Activated naive CD4-positive, alpha-beta T cell treated with anti-CD3 and anti-CD28 coated beads for 36 hours (primary cell): Measurements from ENCODE around the gene DSE. TPM values are rescaled to one million over a fixed set of nuclear protein-coding genes. Genes with fewer than 3 reads are reported as not detected.
A peak's percentile ranks its signal among the peaks of the same experiment; 100 is the strongest.

Source experiments
- CTCF ChIA-PET: fragments of 350-600 bp; sonication (Branson Sonifier 250); formaldehyde crosslinking; loops from one replicate; lab custom pipeline; 2021; ENCODE audit warnings: antibody characterized with exemption; lab: Charles Lee
- DNase-seq: peaks from one replicate; pipeline ENCODE4 v3.0.0-alpha.2; 2020
- H3K27ac Mint-ChIP-seq: one replicate; pipeline ENCODE4 v1.8.0; 2021; ENCODE audit warnings: mild to moderate bottlenecking, mixed read lengths
- H3K27me3 Mint-ChIP-seq: one replicate; pipeline ENCODE4 v1.8.0; 2021; ENCODE audit warnings: low read depth, mixed read lengths
- H3K36me3 Mint-ChIP-seq: one replicate; pipeline ENCODE4 v1.8.0; 2021; ENCODE audit warnings: low read depth, mixed read lengths
- H3K4me1 Mint-ChIP-seq: one replicate; pipeline ENCODE4 v1.8.0; 2021; ENCODE audit warnings: low read depth, mixed read lengths
- H3K4me3 Mint-ChIP-seq: one replicate; pipeline ENCODE4 v1.8.0; 2021; ENCODE audit warnings: mild to moderate bottlenecking, moderate library complexity, mixed read lengths
- H3K9me3 Mint-ChIP-seq: one replicate; pipeline ENCODE4 v1.8.0; 2021; ENCODE audit warnings: mixed read lengths
- intact Hi-C: fragments of 100-400 bp; cut with micrococcal nuclease; formaldehyde crosslinking; loops from one replicate; pipeline ENCODE4 v1.15.1; 2023
- total RNA-seq, 2 experiments: library from RNA; stranded (reverse); gene quantifications; one replicate each; pipeline ENCODE4 v1.2.3, GENCODE V29; 2021

DSE gene
- total RNA-seq, 2 experiments from 2014 or later: 2.1 to 3.2 TPM

DNA sequence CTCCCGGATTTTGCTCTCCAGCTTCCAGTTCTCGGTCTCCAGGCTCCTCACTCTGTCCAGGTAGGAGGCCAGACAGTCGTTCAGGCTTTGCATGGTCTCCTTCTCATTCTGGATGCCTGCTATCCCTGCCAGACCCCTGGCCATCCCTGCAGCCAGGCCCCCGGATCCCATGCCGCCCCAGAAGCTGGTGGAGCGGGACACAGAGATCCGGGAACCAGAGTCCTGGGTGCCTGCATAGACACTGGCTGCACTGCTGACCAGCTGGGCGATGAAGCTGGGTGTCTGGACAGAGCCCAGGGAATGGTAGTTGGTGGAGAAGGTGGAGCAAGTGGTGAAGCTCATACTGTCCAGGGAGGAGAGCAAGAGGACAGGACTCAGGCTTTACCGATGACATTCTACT, 87.5 kb downstream of the DSE start:
- Mint-ChIP-seq H3K27ac (no peak overlapping the region), H3K27me3 (peaks cover 18% of the 10 kb centered on the region), H3K4me1 (peaks cover 11% of the 10 kb centered on the region), H3K9me3 (no peaks in the 10 kb centered on the region), H3K36me3 (no peaks in the 10 kb centered on the region), H3K4me3 (no peak overlapping the region)
- CTCF ChIA-PET: no interaction called here
- intact Hi-C loops: no loop called here
- DNase-seq: no peak

GRCh38 chr6:116459927-116460326, 89.2 kb downstream of the DSE start:
- peaks cover 18% of the 10 kb centered on the region for H3K4me1 Mint-ChIP-seq

DNA sequence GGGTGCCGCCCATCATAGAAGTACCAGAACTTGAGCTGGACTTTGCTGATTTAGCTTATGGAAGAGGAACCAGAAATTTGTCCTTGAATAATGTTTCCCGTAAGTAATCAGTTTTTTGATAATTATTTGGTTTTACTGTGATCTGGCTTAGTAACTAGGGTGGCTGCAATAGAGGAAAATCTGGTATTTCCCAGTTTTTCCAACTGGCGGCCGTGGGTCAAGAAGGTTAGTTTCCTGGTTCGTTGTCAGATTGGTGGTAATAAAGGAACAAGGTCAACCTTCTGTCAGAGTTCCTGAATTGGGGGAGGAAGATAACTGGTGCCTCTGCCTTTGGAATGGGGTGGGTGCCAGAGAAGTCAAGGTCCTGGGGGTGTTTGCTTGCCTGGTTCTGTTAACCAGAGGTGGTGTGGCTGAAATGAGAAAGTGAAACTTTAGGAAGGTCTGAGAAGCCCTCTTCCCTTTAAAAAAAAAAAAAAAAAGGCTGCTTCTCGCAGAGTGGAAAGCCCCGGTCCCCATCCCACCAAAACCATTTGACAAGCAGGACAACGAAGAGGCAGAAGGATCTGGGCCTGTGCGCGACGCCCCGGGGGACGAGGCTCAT, 90.7 kb downstream of the DSE start, which contains the start of gene CALHM6:
Gene CALHM6 (plus strand): TSS at position 45 of the 601 bp plus-strand sequence. CDS start 555 bp downstream, at position 600.
- peaks cover 22% of the 10 kb centered on the region for H3K27me3 Mint-ChIP-seq
- peak within 1 kb of the TSS; percentile 56 for H3K4me3 Mint-ChIP-seq
- intact Hi-C loops: loop anchor here (5.0 to 10.0 kb wide), 3 partner anchors 89 to 357 kb away; partner anchors contain the start of genes DSE and NT5DC1
- CTCF ChIA-PET: interaction anchor here (0.6 to 1.4 kb wide), 2 partner anchors 15 to 74 kb away, joined by 3 read pairs; no protein-coding TSS in a partner anchor
- H3K27ac Mint-ChIP-seq: no peak within 1 kb of the TSS
- DNase-seq: no peak
- H3K36me3 Mint-ChIP-seq: no peaks in the 10 kb centered on the region
- no peaks in the 10 kb centered on the region for H3K9me3 Mint-ChIP-seq
- peaks cover 20% of the 10 kb centered on the region for H3K4me1 Mint-ChIP-seq

More at GRCh38 chr6:116459927-116460326, 89.2 kb downstream of the DSE start:
- DNase-seq: no peak
- Mint-ChIP-seq H3K9me3 (no peaks in the 10 kb centered on the region), H3K27ac (no peak overlapping the region), H3K36me3 (no peaks in the 10 kb centered on the region), H3K4me3 (no peak overlapping the region), H3K27me3 (peaks cover 22% of the 10 kb centered on the region)
- CTCF ChIA-PET: no interaction called here
- intact Hi-C loops: loop anchor here (5.0 to 10.0 kb wide), 3 partner anchors 88 to 355 kb away; partner anchors contain the start of genes DSE and NT5DC1

DNA sequence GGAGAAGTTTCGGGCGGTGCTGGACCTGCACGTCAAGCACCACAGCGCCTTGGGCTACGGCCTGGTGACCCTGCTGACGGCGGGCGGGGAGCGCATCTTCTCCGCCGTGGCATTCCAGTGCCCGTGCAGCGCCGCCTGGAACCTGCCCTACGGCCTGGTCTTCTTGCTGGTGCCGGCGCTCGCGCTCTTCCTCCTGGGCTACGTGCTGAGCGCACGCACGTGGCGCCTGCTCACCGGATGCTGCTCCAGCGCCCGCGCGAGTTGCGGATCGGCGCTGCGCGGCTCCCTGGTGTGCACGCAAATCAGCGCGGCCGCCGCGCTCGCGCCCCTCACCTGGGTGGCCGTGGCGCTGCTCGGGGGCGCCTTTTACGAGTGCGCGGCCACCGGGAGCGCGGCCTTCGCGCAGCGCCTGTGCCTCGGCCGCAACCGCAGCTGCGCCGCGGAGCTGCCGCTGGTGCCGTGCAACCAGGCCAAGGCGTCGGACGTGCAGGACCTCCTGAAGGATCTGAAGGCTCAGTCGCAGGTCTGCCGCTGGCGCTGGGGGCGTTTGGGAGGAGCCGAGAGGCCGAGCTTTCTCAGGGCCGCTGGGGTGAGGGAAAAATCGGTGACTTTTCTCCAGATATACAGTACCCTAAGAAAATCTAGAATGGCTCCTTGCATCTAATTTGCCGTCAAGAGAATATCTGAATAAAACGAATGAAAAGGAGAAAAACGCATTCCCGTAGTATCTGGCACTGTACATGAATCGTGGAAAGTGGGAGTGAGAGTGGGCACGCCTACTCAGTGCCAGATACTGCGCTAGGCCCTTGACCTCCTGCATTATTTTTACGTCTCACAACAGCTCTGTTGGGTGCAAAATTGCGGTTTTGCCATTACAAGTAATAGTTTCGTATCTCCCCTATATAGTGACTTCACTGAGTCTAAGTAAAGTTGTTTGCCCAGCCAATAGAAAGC, 91.5 kb downstream of the DSE start:
- DNase-seq: peak; percentile 54
- Mint-ChIP-seq H3K4me1 (peaks cover 20% of the 10 kb centered on the region), H3K27ac (no peak overlapping the region), H3K9me3 (no peaks in the 10 kb centered on the region), H3K27me3 (peaks cover 22% of the 10 kb centered on the region), H3K36me3 (no peaks in the 10 kb centered on the region), H3K4me3 (peak overlapping the region; percentile 56)
- intact Hi-C loops: loop anchor here (1.0 to 10.0 kb wide), 5 partner anchors 18 to 451 kb away; partner anchors contain the start of genes DSE and NT5DC1
- CTCF ChIA-PET: interaction anchor here (0.6 to 1.4 kb wide), 2 partner anchors 42 to 60 kb away, joined by 3 to 4 read pairs; no protein-coding TSS in a partner anchor

GRCh38 chr6:116463301-116463700, 92.6 kb downstream of the DSE start:
- H3K9me3 Mint-ChIP-seq: no peaks in the 10 kb centered on the region
- H3K4me3 Mint-ChIP-seq: no peak overlapping the region
- CTCF ChIA-PET: interaction anchor here (0.7 to 1.4 kb wide), 4 partner anchors 18 to 175 kb away, joined by 3 to 4 read pairs (median 4); no protein-coding TSS in a partner anchor
- no peak for DNase-seq
- no peak overlapping the region for H3K27ac Mint-ChIP-seq
- intact Hi-C loops: loop anchor here (2.0 to 10.0 kb wide), 4 partner anchors 91 to 452 kb away; partner anchors contain the start of genes DSE and NT5DC1
- H3K27me3 Mint-ChIP-seq: peaks cover 22% of the 10 kb centered on the region
- no peaks in the 10 kb centered on the region for H3K36me3 Mint-ChIP-seq
- peaks cover 20% of the 10 kb centered on the region for H3K4me1 Mint-ChIP-seq

GRCh38 chr6:116465246-116465645, 94.5 kb downstream of the DSE start:
- DNase-seq: no peak

GRCh38 chr6:116467096-116467495, 96.3 kb downstream of the DSE start:
- DNase-seq: no peak
- peaks cover 12% of the 10 kb centered on the region for H3K27me3 Mint-ChIP-seq
- intact Hi-C loops: loop anchor here (10.0 kb wide), 1 partner anchor 362 kb away; the partner anchor contains the start of gene NT5DC1
- H3K9me3 Mint-ChIP-seq: no peaks in the 10 kb centered on the region
- no peak overlapping the region for H3K27ac Mint-ChIP-seq
- CTCF ChIA-PET: no interaction called here
- H3K36me3 Mint-ChIP-seq: no peaks in the 10 kb centered on the region
- H3K4me1 Mint-ChIP-seq: peaks cover 14% of the 10 kb centered on the region
- no peak overlapping the region for H3K4me3 Mint-ChIP-seq

More at GRCh38 chr6:116465246-116465645, 94.5 kb downstream of the DSE start:
- H3K27me3 Mint-ChIP-seq: peaks cover 19% of the 10 kb centered on the region
- H3K27ac Mint-ChIP-seq: no peak overlapping the region
- no peaks in the 10 kb centered on the region for H3K36me3 Mint-ChIP-seq
- CTCF ChIA-PET: interaction anchor here (0.8 kb wide), 1 partner anchor 21 kb away, joined by 5 read pairs; no protein-coding TSS in a partner anchor
- H3K4me3 Mint-ChIP-seq: no peak overlapping the region
- intact Hi-C loops: loop anchor here (10.0 kb wide), 1 partner anchor 360 kb away; the partner anchor contains the start of gene NT5DC1
- H3K9me3 Mint-ChIP-seq: no peaks in the 10 kb centered on the region
- peaks cover 20% of the 10 kb centered on the region for H3K4me1 Mint-ChIP-seq

DNA sequence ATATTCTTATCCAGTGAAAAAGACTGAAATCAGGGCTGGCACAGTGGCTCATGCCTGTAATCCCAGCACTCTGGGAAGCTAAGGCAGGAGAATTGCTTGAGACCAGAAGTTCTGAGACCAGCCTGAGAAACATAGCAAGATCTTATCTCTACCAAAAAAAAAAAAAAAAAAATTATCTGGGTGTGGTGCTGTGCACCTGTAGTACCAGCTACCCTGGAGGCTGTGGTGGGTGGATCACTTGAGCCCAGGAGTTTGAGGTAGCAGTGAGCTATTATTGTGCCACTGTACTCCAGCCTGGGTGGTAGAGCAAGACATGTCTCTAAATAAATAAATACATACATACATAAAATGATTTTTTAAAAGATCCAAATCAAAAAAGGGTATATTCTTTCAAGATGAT, 96.8 kb downstream of the DSE start:
- H3K9me3 Mint-ChIP-seq: no peaks in the 10 kb centered on the region
- no peaks in the 10 kb centered on the region for H3K36me3 Mint-ChIP-seq
- peaks cover 12% of the 10 kb centered on the region for H3K4me1 Mint-ChIP-seq
- no peak overlapping the region for H3K27ac Mint-ChIP-seq
- CTCF ChIA-PET: no interaction called here
- peaks cover 10% of the 10 kb centered on the region for H3K27me3 Mint-ChIP-seq
- no peak overlapping the region for H3K4me3 Mint-ChIP-seq
- no peak for DNase-seq
- intact Hi-C loops: loop anchor here (10.0 kb wide), 1 partner anchor 363 kb away; the partner anchor contains the start of gene NT5DC1

GRCh38 chr6:116468293-116468692, 97.5 kb downstream of the DSE start:
- DNase-seq: no peak
- Mint-ChIP-seq H3K36me3 (no peaks in the 10 kb centered on the region), H3K27me3 (peaks cover 3% of the 10 kb centered on the region), H3K27ac (no peak overlapping the region), H3K4me3 (no peak overlapping the region), H3K9me3 (no peaks in the 10 kb centered on the region), H3K4me1 (peaks cover 10% of the 10 kb centered on the region)
- CTCF ChIA-PET: interaction anchor here (0.6 kb wide), 1 partner anchor 17 kb away, joined by 4 read pairs; no protein-coding TSS in a partner anchor
- intact Hi-C loops: loop anchor here (10.0 kb wide), 1 partner anchor 363 kb away; the partner anchor contains the start of gene NT5DC1

GRCh38 chr6:116471531-116471930, 100.8 kb downstream of the DSE start:
- no peak for DNase-seq
- Mint-ChIP-seq H3K27me3 (no peaks in the 10 kb centered on the region), H3K27ac (no peak overlapping the region), H3K4me1 (peaks cover 18% of the 10 kb centered on the region), H3K9me3 (no peaks in the 10 kb centered on the region), H3K4me3 (no peak overlapping the region), H3K36me3 (no peaks in the 10 kb centered on the region)
- CTCF ChIA-PET: no interaction called here
- intact Hi-C loops: no loop called here

GRCh38 chr6:116472706-116473105, 102.0 kb downstream of the DSE start:
- Mint-ChIP-seq H3K27ac (no peak overlapping the region), H3K9me3 (no peaks in the 10 kb centered on the region), H3K36me3 (no peaks in the 10 kb centered on the region), H3K4me1 (peaks cover 18% of the 10 kb centered on the region), H3K4me3 (no peak overlapping the region), H3K27me3 (no peaks in the 10 kb centered on the region)
- CTCF ChIA-PET: no interaction called here
- intact Hi-C loops: no loop called here
- DNase-seq: no peak
